Parathyroid adenoma (tissue), 2 donors: ENCODE measurements around the gene ESYT2.

Experiments
- H2AFZ ChIP-seq: fragments of 300-600 bp; sonication (generic); one replicate; pipeline ENCODE4 v1.7.0; 2017; ENCODE audit warnings: antibody characterized with exemption, mild to moderate bottlenecking
- H3K27ac ChIP-seq: fragments of 300-600 bp; sonication (generic); one replicate; pipeline ENCODE4 v1.7.0; 2017
- H3K27me3 ChIP-seq: fragments of 300-600 bp; sonication (generic); one replicate; pipeline ENCODE4 v1.7.0; 2017; ENCODE audit warnings: low read length; ENCODE audit not compliant: control insufficient read depth, insufficient read depth
- H3K36me3 ChIP-seq: fragments of 300-600 bp; sonication (generic); one replicate; pipeline ENCODE4 v1.7.0; 2017; ENCODE audit warnings: low read length; ENCODE audit not compliant: control insufficient read depth, insufficient read depth
- H3K4me1 ChIP-seq: fragments of 300-600 bp; sonication (generic); one replicate; pipeline ENCODE4 v1.7.0; 2017; ENCODE audit warnings: control low read depth
- H3K4me2 ChIP-seq: fragments of 300-600 bp; sonication (generic); one replicate; pipeline ENCODE4 v1.7.0; 2017; ENCODE audit warnings: low read length
- H3K4me3 ChIP-seq: fragments of 300-600 bp; sonication (generic); one replicate; pipeline ENCODE4 v1.7.0; 2017; ENCODE audit warnings: low read depth, low read length
- H3K79me2 ChIP-seq: fragments of 300-600 bp; sonication (generic); one replicate; pipeline ENCODE4 v1.7.0; 2017; ENCODE audit warnings: control low read depth
- H3K9ac ChIP-seq: fragments of 300-600 bp; sonication (generic); one replicate; pipeline ENCODE4 v1.7.0; 2017; ENCODE audit warnings: mild to moderate bottlenecking
- H3K9me3 ChIP-seq: fragments of 300-600 bp; sonication (generic); one replicate; pipeline ENCODE4 v1.7.0; 2017; ENCODE audit warnings: low read length; ENCODE audit not compliant: control insufficient read depth
- CTCF ChIP-seq: fragments of 300-600 bp; sonication (generic); IDR thresholded peaks from one replicate; pipeline ENCODE4 v1.7.0; 2017; ENCODE audit warnings: antibody characterized with exemption, mild to moderate bottlenecking
- donor health status: primary hyperparathyroidism.

The ESYT2 gene

GRCh38 chr7:158743219-158743618 is 86.1 kb downstream of the ESYT2 start:
- Histone ChIP-seq H3K4me3 (no peak overlapping the region), H3K4me2 (no peak overlapping the region), H3K36me3 (no peaks in the 10 kb centered on the region), H3K27ac (no peak overlapping the region), H3K9me3 (no peaks in the 10 kb centered on the region), H3K27me3 (no peaks in the 10 kb centered on the region), H3K9ac (no peak overlapping the region), H3K4me1 (no peaks in the 10 kb centered on the region), H2AFZ (no peak overlapping the region), H3K79me2 (no peaks in the 10 kb centered on the region)
- TF ChIP-seq CTCF: no peak

- no peaks in the 10 kb centered on the region for H3K36me3 ChIP-seq
- TF ChIP-seq CTCF: no peak
- H3K4me1 ChIP-seq: no peaks in the 10 kb centered on the region
Measured at GRCh38 chr7:158742065-158742821, 87.1 kb downstream of the ESYT2 start.

GRCh38 chr7:158741294-158741666 is 88.0 kb downstream of the ESYT2 start:
- no peaks in the 10 kb centered on the region for H3K79me2 ChIP-seq
- TF ChIP-seq CTCF: no peak
- no peak overlapping the region for H3K9ac ChIP-seq
- H3K4me1 ChIP-seq: no peaks in the 10 kb centered on the region
- no peak overlapping the region for H2AFZ ChIP-seq
- no peaks in the 10 kb centered on the region for H3K9me3 ChIP-seq
- no peak overlapping the region for H3K4me2 ChIP-seq
- no peak overlapping the region for H3K27ac ChIP-seq
- no peaks in the 10 kb centered on the region for H3K36me3 ChIP-seq
- no peaks in the 10 kb centered on the region for H3K27me3 ChIP-seq
- H3K4me3 ChIP-seq: no peak overlapping the region

More at GRCh38 chr7:158742065-158742821, 87.1 kb downstream of the ESYT2 start:
- Histone ChIP-seq H3K9ac (no peak overlapping the region), H3K4me2 (no peak overlapping the region), H3K79me2 (no peaks in the 10 kb centered on the region), H2AFZ (no peak overlapping the region), H3K4me3 (no peak overlapping the region), H3K27ac (no peak overlapping the region), H3K9me3 (no peaks in the 10 kb centered on the region), H3K27me3 (no peaks in the 10 kb centered on the region)

- Histone ChIP-seq H2AFZ (no peak overlapping the region), H3K4me1 (no peaks in the 10 kb centered on the region), H3K4me2 (no peak overlapping the region), H3K79me2 (no peaks in the 10 kb centered on the region), H3K27ac (no peak overlapping the region), H3K9me3 (no peaks in the 10 kb centered on the region), H3K27me3 (no peaks in the 10 kb centered on the region), H3K4me3 (no peak overlapping the region), H3K9ac (no peak overlapping the region), H3K36me3 (no peaks in the 10 kb centered on the region)
- no peak for TF ChIP-seq CTCF
Measured at GRCh38 chr7:158740657-158741293, 88.5 kb downstream of the ESYT2 start.
